Activated T-cell treated with anti-CD3 and anti-CD28 coated beads, Interleukin-2, amount 50 U/mL, for 1 hour (primary cell): Measurements from ENCODE around the gene IRGC.

Experiments used
- DNase-seq: peaks from one replicate; pipeline ENCODE4 v3.0.0-alpha.2; 2020

The IRGC gene

GRCh38 chr19:43691755-43692154 is 24.1 kb upstream of the IRGC start:
- DNase-seq, result no peak

GRCh38 chr19:43692385-43692784 is 23.5 kb upstream of the IRGC start:
- no peak for DNase-seq

- DNase-seq, result no peak
These were observed 23.0 kb upstream of the IRGC start for GRCh38 chr19:43692877-43693276.

- no peak for DNase-seq
These were observed 21.3 kb upstream of the IRGC start for GRCh38 chr19:43694553-43694952.

- no peak for DNase-seq
These were observed 19.7 kb upstream of the IRGC start for GRCh38 chr19:43695985-43696704.

GRCh38 chr19:43697295-43697694 is 18.6 kb upstream of the IRGC start:
- DNase-seq, result no peak

- peak; percentile 24 for DNase-seq
These were observed 16.1 kb upstream of the IRGC start for GRCh38 chr19:43699506-43700394.

- no peak for DNase-seq
These were observed 15.4 kb upstream of the IRGC start for GRCh38 chr19:43700395-43701000.

GRCh38 chr19:43704002-43704705 is 11.7 kb upstream of the IRGC start:
- no peak for DNase-seq

GRCh38 chr19:43705729-43706128 is 10.1 kb upstream of the IRGC start:
- no peak for DNase-seq

GRCh38 chr19:43707158-43707712 is 8.6 kb upstream of the IRGC start:
- no peak for DNase-seq

GRCh38 chr19:43708716-43709115 is 7.2 kb upstream of the IRGC start:
- no peak for DNase-seq

GRCh38 chr19:43711751-43712355 is 4.0 kb upstream of the IRGC start:
- DNase-seq, result no peak

GRCh38 chr19:43713208-43713607 is 2.7 kb upstream of the IRGC start:
- DNase-seq, result no peak

- DNase-seq, result no peak
These were observed 2.9 kb downstream of the IRGC start for GRCh38 chr19:43718627-43719377.

GRCh38 chr19:43719378-43719868 is 3.5 kb downstream of the IRGC start:
- no peak for DNase-seq

GRCh38 chr19:43719918-43720317 is 4.0 kb downstream of the IRGC start:
- no peak for DNase-seq

- no peak for DNase-seq
These were observed 5.1 kb downstream of the IRGC start for GRCh38 chr19:43720936-43721335.

- no peak for DNase-seq
These were observed 5.7 kb downstream of the IRGC start for GRCh38 chr19:43721469-43722048.

GRCh38 chr19:43723588-43723987 is 7.7 kb downstream of the IRGC start:
- DNase-seq, result no peak

GRCh38 chr19:43724896-43725295 is 9.0 kb downstream of the IRGC start:
- DNase-seq, result no peak
